Activated CD4-positive, alpha-beta T cell treated with anti-CD3 and anti-CD28 coated beads, Interleukin-2, amount 10 ng/mL, durations not matched to agents 7 days and 5 days (primary cell): ENCODE measurements around the gene COL20A1. TPM values are rescaled to one million over a fixed set of nuclear protein-coding genes. Genes with fewer than 3 reads are reported as not detected.
"Not testable (repeated sequence)": the region's sequence is repeated elsewhere in the genome, so short reads cannot be mapped to it uniquely, and the experiment has no call there.

Experiments
- CTCF ChIA-PET: fragments of 350-600 bp; sonication (Branson Sonifier 250); formaldehyde crosslinking; loops from one replicate; lab custom pipeline; 2021; ENCODE audit warnings: antibody characterized with exemption; lab: Charles Lee
- POLR2A ChIA-PET: fragments of 350-600 bp; sonication (Branson Sonifier 250); formaldehyde crosslinking; loops from one replicate; lab custom pipeline; 2021; ENCODE audit warnings: antibody characterized with exemption; lab: Charles Lee
- DNase-seq: peaks from one replicate; pipeline ENCODE4 v3.0.0-alpha.2; 2020
- H3K27ac Mint-ChIP-seq: one replicate; pipeline ENCODE4 v1.8.0; 2021; ENCODE audit warnings: mild to moderate bottlenecking, moderate library complexity, mixed read lengths
- H3K27me3 Mint-ChIP-seq: one replicate; pipeline ENCODE4 v1.8.0; 2021; ENCODE audit warnings: mixed read lengths
- H3K36me3 Mint-ChIP-seq: one replicate; pipeline ENCODE4 v1.8.0; 2021; ENCODE audit warnings: low read depth, mixed read lengths
- H3K4me1 Mint-ChIP-seq: one replicate; pipeline ENCODE4 v1.8.0; 2021; ENCODE audit warnings: mixed read lengths
- H3K4me3 Mint-ChIP-seq: one replicate; pipeline ENCODE4 v1.8.0; 2021; ENCODE audit warnings: mild to moderate bottlenecking, moderate library complexity, mixed read lengths
- H3K9me3 Mint-ChIP-seq: one replicate; pipeline ENCODE4 v1.8.0; 2021; ENCODE audit warnings: mixed read lengths
- total RNA-seq, 2 experiments: library from RNA; stranded (reverse); gene quantifications; one replicate each; pipeline ENCODE4 v1.2.3, GENCODE V29; 2021

Gene COL20A1
- total RNA-seq, 2 experiments from 2014 or later = not detected

DNA sequence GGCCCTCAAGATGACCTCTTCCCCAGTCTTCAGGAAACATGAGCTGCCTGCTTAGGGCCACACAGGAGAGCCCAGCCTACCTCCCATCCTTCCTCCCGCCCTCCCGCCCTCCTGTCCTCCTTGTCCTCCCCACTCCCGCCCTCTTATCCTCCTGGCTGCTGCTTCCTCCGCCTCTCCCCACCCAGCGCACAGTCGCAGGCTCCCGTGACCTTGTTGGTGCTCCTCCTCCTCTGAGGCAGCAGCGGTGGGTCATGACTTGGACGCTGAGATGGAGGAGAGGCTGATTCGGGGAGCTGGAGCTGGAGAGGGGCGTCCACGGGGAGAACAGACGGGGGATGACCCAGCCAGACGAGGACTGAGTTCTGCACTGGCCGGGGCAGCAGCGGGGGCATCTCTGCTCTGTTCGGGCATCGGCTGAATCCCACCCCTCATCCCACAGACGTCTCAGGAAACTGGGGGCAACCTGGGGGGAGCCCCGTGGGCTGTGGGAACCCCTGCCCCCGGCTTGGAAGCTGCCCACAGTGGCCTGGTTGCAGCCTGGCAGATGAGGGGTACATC lies 35.8 kb downstream of the COL20A1 start:
- ChIA-PET CTCF (interaction anchor here (0.9 kb wide), 1 partner anchor 179 kb away, joined by 3 read pairs; no protein-coding TSS in a partner anchor), POLR2A (no interaction called here)
- Mint-ChIP-seq H3K4me3 (no peak overlapping the region), H3K4me1 (no peaks in the 10 kb centered on the region), H3K27ac (no peak overlapping the region), H3K36me3 (peaks cover 4% of the 10 kb centered on the region), H3K9me3 (peaks cover 13% of the 10 kb centered on the region), H3K27me3 (peaks cover 4% of the 10 kb centered on the region)
- no peak for DNase-seq

DNA sequence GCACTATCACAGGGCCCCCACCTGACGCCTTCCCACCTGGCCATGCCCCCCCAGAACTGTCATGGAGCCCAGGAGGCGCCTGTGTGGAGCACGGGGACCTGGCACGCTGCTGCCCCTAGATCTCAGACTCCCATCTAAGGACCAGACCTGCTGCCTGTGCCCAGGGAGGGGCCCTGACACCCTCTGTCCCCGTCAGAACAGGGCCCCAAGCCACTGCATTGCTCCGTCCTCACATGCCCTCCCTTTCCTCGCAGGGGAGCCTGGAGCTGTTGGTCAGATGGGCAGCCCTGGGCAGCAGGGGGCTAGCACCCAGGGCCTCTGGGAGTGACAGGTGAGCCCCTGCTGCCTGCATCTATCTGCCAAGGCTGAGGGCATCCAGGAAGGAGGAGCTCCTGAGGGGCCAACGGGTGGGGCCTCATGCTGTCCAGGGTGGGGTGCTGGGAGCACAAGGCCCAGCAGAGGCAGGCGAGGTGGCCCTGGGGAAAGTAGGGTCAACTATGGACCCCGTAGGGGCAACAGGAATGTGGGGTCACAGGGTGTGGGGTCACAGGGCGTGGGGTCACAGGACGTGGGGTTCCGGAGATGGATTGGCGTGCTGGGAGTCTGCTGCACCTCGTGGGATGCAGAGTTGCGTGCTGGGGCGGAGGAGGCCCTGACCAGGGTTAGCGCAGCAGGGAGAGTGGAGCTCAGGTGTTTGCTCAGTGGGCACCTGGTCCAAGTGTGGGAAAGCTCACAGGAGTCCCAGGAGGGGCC lies 36.5 kb downstream of the COL20A1 start:
- Mint-ChIP-seq H3K9me3 (peaks cover 13% of the 10 kb centered on the region), H3K27me3 (no peaks in the 10 kb centered on the region), H3K27ac (peak overlapping the region; percentile 69), H3K4me3 (no peak overlapping the region), H3K4me1 (no peaks in the 10 kb centered on the region), H3K36me3 (peaks cover 4% of the 10 kb centered on the region)
- POLR2A ChIA-PET = no interaction called here
- no peak for DNase-seq
- CTCF ChIA-PET = interaction anchor here (0.9 kb wide), 1 partner anchor 178 kb away, joined by 3 read pairs; no protein-coding TSS in a partner anchor

DNA sequence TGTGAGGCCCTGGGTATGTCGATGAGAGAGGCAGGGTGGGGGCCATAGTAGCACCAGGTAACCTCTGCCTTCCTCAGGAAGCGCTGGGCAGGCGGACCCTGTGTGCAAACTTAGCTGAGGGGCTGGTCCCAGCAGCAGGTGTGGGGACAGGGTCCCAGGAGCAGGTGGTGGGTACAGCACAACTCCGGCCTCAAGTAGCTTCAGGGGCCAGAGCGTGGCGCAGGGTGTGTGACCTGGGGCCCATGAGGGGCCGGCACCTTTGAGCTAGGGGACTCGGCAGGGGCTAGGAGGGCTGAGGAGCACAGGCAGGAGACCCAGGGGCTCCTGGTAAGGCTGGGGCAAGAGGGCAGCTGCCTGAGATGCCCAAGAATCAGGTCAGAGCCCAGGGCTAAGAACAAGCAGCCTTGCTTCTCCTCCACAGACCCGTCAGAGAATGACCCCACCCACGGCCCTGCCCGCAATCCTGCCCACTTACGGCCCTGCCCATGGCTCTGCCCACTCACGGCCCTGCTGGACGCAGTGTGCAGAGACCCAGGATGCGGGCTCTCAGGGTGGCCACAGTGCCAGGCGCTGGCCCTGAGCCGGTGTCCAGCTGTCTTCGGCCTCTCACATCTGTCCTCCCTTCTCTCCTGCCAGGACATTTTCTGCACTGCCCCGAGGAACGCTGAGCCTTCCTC lies 37.2 kb downstream of the COL20A1 start:
- no peaks in the 10 kb centered on the region for H3K4me1 Mint-ChIP-seq
- no peaks in the 10 kb centered on the region for H3K27me3 Mint-ChIP-seq
- POLR2A ChIA-PET = no interaction called here
- CTCF ChIA-PET = no interaction called here
- no peak overlapping the region for H3K4me3 Mint-ChIP-seq
- no peak for DNase-seq
- H3K36me3 Mint-ChIP-seq = peaks cover 4% of the 10 kb centered on the region
- peaks cover 13% of the 10 kb centered on the region for H3K9me3 Mint-ChIP-seq
- H3K27ac Mint-ChIP-seq = no peak overlapping the region

DNA sequence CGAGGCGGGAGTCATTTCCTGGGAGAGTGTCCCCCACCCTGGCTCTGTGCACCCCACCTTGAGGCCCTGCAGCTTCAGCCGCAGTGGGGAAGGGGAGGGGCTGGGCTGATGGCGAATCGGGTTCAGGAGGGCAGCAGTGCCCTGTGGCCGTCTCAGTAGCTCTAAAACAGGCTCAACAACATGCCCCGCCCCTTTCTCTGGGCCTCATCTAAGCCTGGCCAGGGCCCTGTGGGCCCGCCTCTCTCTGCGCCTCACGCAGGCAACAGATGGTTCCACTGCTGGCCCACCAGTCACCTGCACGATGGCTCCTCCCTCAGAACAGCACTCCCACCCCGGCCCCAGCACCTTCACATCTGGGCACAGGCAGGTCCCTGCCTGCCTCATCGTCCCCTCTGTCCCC lies 38.0 kb downstream of the COL20A1 start:
- ChIA-PET CTCF (no interaction called here), POLR2A (no interaction called here)
- H3K9me3 Mint-ChIP-seq = peaks cover 13% of the 10 kb centered on the region
- no peak overlapping the region for H3K27ac Mint-ChIP-seq
- H3K27me3 Mint-ChIP-seq = no peaks in the 10 kb centered on the region
- H3K4me3 Mint-ChIP-seq = no peak overlapping the region
- DNase-seq = no peak
- no peaks in the 10 kb centered on the region for H3K4me1 Mint-ChIP-seq
- H3K36me3 Mint-ChIP-seq = peaks cover 4% of the 10 kb centered on the region

DNA sequence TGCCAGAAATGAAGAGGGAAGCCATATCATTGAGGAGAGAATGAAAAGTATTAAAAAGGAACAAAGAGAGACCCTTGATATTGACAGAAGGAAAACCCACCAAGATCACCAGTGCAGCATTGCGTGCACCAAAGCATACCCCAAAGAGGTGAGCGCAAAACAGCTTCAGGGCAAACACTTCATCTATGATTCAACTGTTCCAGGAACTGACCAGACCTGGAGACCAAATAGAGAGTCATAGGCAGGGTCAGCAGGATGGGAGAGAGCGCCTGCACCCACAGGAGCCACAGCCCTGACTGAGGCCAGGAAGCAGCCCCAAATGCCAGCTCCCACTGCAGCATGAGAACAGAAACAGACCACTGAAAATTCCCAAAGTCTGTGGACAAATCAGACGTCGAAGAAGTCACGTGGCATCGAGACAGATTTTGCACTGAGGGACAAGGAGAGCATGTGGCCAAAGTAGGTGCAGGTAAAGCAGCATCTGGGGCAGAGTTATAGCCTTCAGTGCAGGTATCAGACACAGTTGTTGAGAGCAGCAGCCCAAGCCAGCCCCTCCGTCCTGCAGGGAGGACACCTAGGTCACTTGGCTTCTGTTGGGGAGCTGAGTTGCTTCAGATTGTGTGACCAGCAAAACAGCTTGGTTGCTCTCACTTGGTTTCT lies 38.9 kb downstream of the COL20A1 start:
- peaks cover 4% of the 10 kb centered on the region for H3K36me3 Mint-ChIP-seq
- no peak overlapping the region for H3K4me3 Mint-ChIP-seq
- POLR2A ChIA-PET = no interaction called here
- peaks cover 2% of the 10 kb centered on the region for H3K27me3 Mint-ChIP-seq
- peaks cover 13% of the 10 kb centered on the region for H3K9me3 Mint-ChIP-seq
- CTCF ChIA-PET = no interaction called here
- no peaks in the 10 kb centered on the region for H3K4me1 Mint-ChIP-seq
- no peak overlapping the region for H3K27ac Mint-ChIP-seq
- DNase-seq = no peak

DNA sequence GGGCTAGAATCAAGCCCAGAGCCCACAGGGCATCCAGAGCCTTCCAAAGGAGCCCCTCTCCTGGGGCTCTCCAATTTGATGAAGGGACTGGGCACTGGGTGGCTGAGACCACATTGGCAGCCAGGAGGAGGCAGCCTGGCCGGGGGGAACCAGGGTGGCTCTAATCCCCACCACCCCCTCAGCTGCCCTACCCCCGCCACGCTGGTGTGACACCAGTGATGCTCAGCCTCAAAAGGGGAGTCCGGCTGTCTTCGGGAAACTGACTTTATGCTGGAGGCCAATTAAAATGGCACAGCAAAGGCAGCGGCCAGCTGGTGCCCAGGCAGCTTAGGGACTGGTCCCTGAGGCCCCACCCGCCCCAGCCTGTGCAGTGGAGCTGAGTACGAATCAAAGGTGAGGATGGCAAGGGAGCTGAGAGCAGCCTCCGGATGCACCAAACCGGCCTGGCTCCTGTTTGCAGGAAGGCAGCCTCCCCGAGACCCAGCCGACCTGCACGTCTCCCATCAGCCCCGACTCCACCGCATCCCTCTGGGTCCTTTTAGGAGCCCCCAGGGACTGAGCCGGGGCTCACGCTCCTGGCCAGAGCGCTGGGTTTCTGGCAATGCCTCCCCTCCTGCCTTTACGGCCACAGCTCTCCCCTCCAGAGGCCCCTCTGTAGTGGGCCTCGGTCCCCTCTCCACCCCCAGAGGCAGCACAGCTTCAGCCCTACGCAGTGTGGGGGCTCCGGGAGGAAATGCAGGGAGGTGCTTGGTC lies 39.7 kb downstream of the COL20A1 start:
- no peak for DNase-seq
- H3K9me3 Mint-ChIP-seq = peaks cover 9% of the 10 kb centered on the region
- no peak overlapping the region for H3K4me3 Mint-ChIP-seq
- H3K4me1 Mint-ChIP-seq = no peaks in the 10 kb centered on the region
- peaks cover 7% of the 10 kb centered on the region for H3K27me3 Mint-ChIP-seq
- peaks cover 4% of the 10 kb centered on the region for H3K36me3 Mint-ChIP-seq
- POLR2A ChIA-PET = no interaction called here
- CTCF ChIA-PET = no interaction called here
- H3K27ac Mint-ChIP-seq = no peak overlapping the region

DNA sequence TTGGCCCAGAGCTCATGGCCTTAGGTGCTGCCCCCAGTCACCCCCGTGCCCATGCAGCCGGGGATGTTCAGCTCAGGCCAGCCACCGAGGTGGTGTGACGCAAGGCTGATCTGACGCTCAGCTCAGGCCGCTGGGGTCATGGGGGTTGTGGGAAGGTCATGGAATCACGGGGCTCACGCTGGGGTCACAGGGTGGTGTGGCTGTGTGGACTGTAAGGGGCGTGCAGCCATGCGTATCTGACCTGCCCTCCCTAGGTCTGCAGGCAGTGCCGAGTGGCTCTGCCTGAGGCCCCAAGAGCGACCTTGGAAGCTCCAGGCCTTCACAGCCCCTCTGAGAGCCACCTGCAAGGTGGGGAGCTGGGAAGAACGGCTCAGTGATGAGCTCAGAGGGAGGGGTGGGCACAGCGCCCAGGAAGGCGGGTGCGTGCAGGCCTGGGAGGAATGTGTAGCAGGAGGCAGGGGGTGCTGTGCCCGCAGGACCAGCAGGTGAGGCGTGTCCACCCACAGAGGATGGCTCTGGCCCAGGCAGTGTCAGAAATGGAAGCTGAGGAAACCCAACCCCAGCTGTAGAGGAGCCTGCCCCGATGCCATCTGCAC lies 40.4 kb downstream of the COL20A1 start:
- ChIA-PET CTCF (interaction anchor here (1.1 kb wide), 1 partner anchor 751 kb away, joined by 3 read pairs; no protein-coding TSS in a partner anchor), POLR2A (no interaction called here)
- no peak overlapping the region for H3K27ac Mint-ChIP-seq
- peaks cover 11% of the 10 kb centered on the region for H3K27me3 Mint-ChIP-seq
- no peaks in the 10 kb centered on the region for H3K4me1 Mint-ChIP-seq
- DNase-seq = no peak
- peaks cover 9% of the 10 kb centered on the region for H3K9me3 Mint-ChIP-seq
- H3K36me3 Mint-ChIP-seq = peaks cover 4% of the 10 kb centered on the region
- H3K4me3 Mint-ChIP-seq = no peak overlapping the region

DNA sequence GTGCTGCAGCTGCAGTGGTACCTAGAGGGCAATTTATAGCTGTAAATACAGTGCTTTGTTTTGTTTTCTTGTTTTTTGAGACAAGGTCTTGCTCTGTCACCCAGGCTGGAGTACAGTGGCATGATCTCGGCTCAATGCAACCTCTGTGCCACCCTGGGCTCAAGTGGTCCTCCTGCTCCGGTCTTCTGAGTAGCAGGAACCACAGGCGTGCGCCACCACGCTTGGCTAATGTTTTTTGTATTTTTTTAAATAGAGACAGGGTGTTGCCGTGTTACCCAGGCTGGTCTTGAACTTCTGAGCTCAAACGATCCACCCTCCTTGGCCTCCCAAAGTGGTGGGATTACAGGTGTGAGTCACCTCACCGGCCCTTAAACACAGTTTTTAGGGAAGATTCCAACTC lies 41.4 kb downstream of the COL20A1 start:
- Mint-ChIP-seq H3K4me3 (no peak overlapping the region), H3K27me3 (peaks cover 12% of the 10 kb centered on the region), H3K9me3 (peaks cover 9% of the 10 kb centered on the region), H3K4me1 (no peaks in the 10 kb centered on the region), H3K36me3 (peaks cover 4% of the 10 kb centered on the region), H3K27ac (no peak overlapping the region)
- POLR2A ChIA-PET = no interaction called here
- CTCF ChIA-PET = interaction anchor here (1.1 kb wide), 1 partner anchor 753 kb away, joined by 3 read pairs; no protein-coding TSS in a partner anchor
- no peak for DNase-seq

DNA sequence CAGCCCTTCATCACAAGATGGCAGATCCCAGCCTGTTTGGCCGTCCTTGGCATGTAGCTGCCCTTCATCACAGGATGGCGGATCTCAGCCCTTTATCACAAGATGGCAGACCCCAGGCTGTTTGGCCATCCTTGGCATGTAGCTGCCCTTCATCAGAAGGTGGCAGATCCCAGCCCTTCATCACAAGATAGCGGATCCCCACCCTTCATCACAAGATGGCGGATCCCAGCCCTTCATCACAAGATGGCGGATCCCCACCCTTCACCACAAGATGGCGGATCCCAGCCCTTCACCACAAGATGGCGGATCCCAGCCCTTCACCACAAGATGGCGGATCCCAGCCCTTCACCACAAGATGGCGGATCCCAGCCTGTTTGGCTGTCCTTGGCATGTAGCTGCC lies 42.1 kb downstream of the COL20A1 start:
- H3K36me3 Mint-ChIP-seq, H3K27ac Mint-ChIP-seq, H3K9me3 Mint-ChIP-seq, POLR2A ChIA-PET, DNase-seq, H3K4me3 Mint-ChIP-seq, H3K4me1 Mint-ChIP-seq: not testable (repeated sequence)
- CTCF ChIA-PET = interaction anchor here (0.7 kb wide), 1 partner anchor 96 kb away, joined by 3 read pairs; no protein-coding TSS in a partner anchor
- H3K27me3 Mint-ChIP-seq = peaks cover 12% of the 10 kb centered on the region

DNA sequence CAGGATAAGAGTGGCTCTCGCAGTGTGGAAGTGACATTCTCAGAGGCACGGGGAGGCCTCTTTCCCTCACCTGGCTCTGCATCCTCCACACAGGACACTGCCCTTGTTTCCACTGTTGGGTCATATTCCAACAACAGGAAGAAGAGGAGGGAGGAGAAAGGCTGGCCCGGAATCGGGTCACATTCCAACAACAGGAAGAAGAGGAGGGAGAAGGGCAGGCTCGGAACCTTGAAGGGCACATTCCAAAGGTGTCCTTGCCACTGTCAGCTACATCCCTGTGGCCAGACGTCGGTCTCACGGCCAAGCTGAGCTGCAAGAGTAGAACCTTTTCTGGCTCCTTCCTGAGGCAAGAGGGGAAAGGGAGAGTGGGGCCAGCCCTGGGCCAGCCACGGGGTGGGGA lies 42.7 kb downstream of the COL20A1 start:
- peaks cover 4% of the 10 kb centered on the region for H3K36me3 Mint-ChIP-seq
- POLR2A ChIA-PET = no interaction called here
- H3K27ac Mint-ChIP-seq = no peak overlapping the region
- H3K4me3 Mint-ChIP-seq = no peak overlapping the region
- CTCF ChIA-PET = interaction anchor here (0.7 kb wide), 1 partner anchor 95 kb away, joined by 3 read pairs; no protein-coding TSS in a partner anchor
- H3K4me1 Mint-ChIP-seq = no peaks in the 10 kb centered on the region
- H3K9me3 Mint-ChIP-seq = peaks cover 9% of the 10 kb centered on the region
- peaks cover 12% of the 10 kb centered on the region for H3K27me3 Mint-ChIP-seq
- no peak for DNase-seq

DNA sequence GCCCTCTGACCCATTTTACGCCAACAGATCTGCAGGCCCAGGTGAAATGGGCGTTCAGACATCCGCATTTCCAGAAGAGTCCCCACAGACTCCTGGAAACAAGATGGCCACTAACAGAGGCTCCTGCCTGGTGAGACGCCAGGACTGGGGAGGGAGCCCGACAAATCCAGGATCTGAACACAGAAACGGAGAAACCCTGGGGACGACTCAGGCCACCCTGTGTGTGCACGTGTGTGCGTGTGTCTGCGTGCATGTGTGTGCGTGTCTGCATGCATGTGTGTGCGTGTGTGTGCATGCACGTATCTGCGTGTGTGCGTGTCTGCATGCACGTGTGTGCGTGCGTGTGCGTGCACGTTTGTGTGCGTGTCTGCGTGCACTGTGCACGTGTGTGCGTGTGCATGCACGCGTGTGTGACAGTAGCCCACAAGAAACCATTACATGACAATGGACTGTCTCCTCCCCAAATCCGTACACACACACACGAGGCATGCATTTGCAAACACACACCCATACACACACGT lies 43.3 kb downstream of the COL20A1 start:
- H3K4me1 Mint-ChIP-seq = no peaks in the 10 kb centered on the region
- H3K27me3 Mint-ChIP-seq = peaks cover 12% of the 10 kb centered on the region
- peaks cover 9% of the 10 kb centered on the region for H3K9me3 Mint-ChIP-seq
- H3K36me3 Mint-ChIP-seq = peaks cover 4% of the 10 kb centered on the region
- H3K27ac Mint-ChIP-seq = no peak overlapping the region
- H3K4me3 Mint-ChIP-seq = no peak overlapping the region
- ChIA-PET CTCF (no interaction called here), POLR2A (no interaction called here)
- no peak for DNase-seq
